A673 (cell line): ENCODE data around the gene ENO3.

Source experiments
- EZH2 ChIP-seq: fragments of 200-600 bp; sonication (generic); IDR thresholded peaks from 2 replicates; pipeline ENCODE4 v1.6.1; 2017; ENCODE audit warnings: borderline replicate concordance, low read depth, mild to moderate bottlenecking, mixed read lengths, antibody characterized with exemption, low read length; ENCODE audit not compliant: poor library complexity, severe bottlenecking
- TF ChIP-seq, protein P1 (sequence below): fragments of 300-800, 200-600 bp; sonication (generic); conservative IDR thresholded peaks from 2 replicates; pipeline ENCODE4 v1.5.1; 2017; ENCODE audit warnings: low read depth, mild to moderate bottlenecking, antibody characterized with exemption, low read length, moderate library complexity, mixed read lengths

DNA sequence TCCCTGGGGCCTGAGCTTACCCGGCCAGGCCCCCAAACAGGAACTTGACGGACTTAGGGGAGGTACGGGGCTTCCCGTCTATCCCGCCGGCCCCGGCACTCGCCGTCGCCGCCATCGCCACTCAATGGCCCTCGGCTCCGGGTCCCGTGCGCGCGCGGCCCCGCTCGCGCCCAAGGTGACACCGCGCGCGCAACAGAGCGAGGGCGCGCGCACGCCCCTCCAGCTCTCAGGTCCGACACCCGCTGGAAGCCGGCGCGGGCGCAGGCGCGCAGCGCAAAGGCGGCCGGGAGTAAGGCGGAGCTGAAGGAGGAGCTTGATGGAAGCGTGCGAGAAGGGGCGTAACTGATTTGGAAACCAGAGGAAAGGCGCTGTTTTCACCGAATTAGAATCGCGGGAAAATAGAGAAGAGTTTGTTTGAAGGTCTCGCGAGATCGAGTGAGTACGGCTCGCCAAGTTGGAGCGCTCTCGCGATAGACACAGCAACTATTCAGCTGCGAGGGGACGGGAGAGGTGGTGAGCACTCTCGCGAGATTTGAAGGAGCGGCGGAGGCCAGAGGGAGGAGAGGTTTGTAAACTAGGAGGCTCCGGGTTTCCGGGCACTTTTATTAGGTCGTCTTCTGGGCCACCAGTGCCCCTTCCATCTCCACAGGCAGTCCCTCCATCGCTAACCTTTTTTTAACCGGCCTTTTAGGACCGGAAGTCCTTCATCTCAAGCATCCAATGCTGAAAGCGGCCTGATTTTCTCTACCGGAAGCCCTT is 10.9 kb upstream of the ENO3 start, which contains the start of the genes RNF167 and SLC25A11:
- TF ChIP-seq, protein P1, sequence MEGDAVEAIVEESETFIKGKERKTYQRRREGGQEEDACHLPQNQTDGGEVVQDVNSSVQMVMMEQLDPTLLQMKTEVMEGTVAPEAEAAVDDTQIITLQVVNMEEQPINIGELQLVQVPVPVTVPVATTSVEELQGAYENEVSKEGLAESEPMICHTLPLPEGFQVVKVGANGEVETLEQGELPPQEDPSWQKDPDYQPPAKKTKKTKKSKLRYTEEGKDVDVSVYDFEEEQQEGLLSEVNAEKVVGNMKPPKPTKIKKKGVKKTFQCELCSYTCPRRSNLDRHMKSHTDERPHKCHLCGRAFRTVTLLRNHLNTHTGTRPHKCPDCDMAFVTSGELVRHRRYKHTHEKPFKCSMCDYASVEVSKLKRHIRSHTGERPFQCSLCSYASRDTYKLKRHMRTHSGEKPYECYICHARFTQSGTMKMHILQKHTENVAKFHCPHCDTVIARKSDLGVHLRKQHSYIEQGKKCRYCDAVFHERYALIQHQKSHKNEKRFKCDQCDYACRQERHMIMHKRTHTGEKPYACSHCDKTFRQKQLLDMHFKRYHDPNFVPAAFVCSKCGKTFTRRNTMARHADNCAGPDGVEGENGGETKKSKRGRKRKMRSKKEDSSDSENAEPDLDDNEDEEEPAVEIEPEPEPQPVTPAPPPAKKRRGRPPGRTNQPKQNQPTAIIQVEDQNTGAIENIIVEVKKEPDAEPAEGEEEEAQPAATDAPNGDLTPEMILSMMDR, result no peak
- no peak for TF ChIP-seq EZH2
